PFSK-1 (cell line): ENCODE data around the gene P4HB.

Experiments used
- FOXP2 ChIP-seq: optimal IDR thresholded peaks from 2 replicates; pipeline ENCODE3; 2011; ENCODE audit warnings: borderline replicate concordance, control low read depth, inconsistent platforms; ENCODE audit not compliant: insufficient read depth; ENCODE audit errors: extremely low read length, extremely low read depth
- POLR2AphosphoS5 ChIP-seq: IDR thresholded peaks from 2 replicates; pipeline ENCODE4 v1.6.1; 2012; ENCODE audit warnings: low read depth, mild to moderate bottlenecking, control low read depth, low read length, moderate library complexity
- REST ChIP-seq, 2 experiments: IDR thresholded peaks; 2 replicates each; pipeline versions ENCODE4 v1.6.1 to v1.8.0; 2011 to 2012; ENCODE audit warnings: low read depth in 2 of 2, low read length in 2 of 2, control low read depth in 1 of 2, inconsistent platforms in 1 of 2, mild to moderate bottlenecking in 1 of 2, moderate library complexity in 1 of 2; ENCODE audit not compliant: insufficient read depth in 1 of 2
- SIN3A ChIP-seq: IDR thresholded peaks from 2 replicates; pipeline ENCODE4 v1.6.1; 2012; ENCODE audit warnings: mild to moderate bottlenecking, low read length, moderate library complexity, borderline replicate concordance; ENCODE audit not compliant: insufficient read depth
- TAF1 ChIP-seq: IDR thresholded peaks from 2 replicates; pipeline ENCODE4 v1.6.1; 2012; ENCODE audit warnings: low read length, control low read depth, borderline replicate concordance; ENCODE audit not compliant: insufficient read depth

P4HB gene

GRCh38 chr17:81849457-81849856, 10.9 kb downstream of the P4HB start:
- TF ChIP-seq REST (IDR thresholded peaks at IDR 0.05; ENCODE audit: insufficient read depth in 1 of 2, low read depth in 2 of 2, low read length in 2 of 2) (no peak), TAF1 (no peak), SIN3A (no peak), FOXP2 (no peak), POLR2AphosphoS5 (peak; percentile 22; the same call in 1 of the 2 replicates)

GRCh38 chr17:81846743-81847689, 13.3 kb downstream of the P4HB start:
- TF ChIP-seq FOXP2: no peak
- no peak for TF ChIP-seq SIN3A
- TF ChIP-seq TAF1: no peak
- TF ChIP-seq REST (IDR thresholded peaks at IDR 0.05; ENCODE audit: insufficient read depth in 1 of 2, low read depth in 2 of 2, low read length in 2 of 2): no peak
- no peak; the same call in none of the 2 replicates for TF ChIP-seq POLR2AphosphoS5

- TF ChIP-seq TAF1: no peak
- TF ChIP-seq POLR2AphosphoS5: peak; percentile 33; the same call in 1 of the 2 replicates
These were observed 14.2 kb downstream of the P4HB start for GRCh38 chr17:81845881-81846742.

GRCh38 chr17:81845361-81845760, 15.0 kb downstream of the P4HB start:
- no peak for TF ChIP-seq FOXP2
- TF ChIP-seq POLR2AphosphoS5: no peak
- no peak for TF ChIP-seq SIN3A
- TF ChIP-seq REST (IDR thresholded peaks at IDR 0.05; ENCODE audit: insufficient read depth in 1 of 2, low read depth in 2 of 2, low read length in 2 of 2): no peak
- no peak for TF ChIP-seq TAF1

GRCh38 chr17:81844887-81845286, 15.4 kb downstream of the P4HB start:
- TF ChIP-seq FOXP2: no peak
- peak; percentile 37; the same call in 1 of the 2 replicates for TF ChIP-seq POLR2AphosphoS5
